GM15510 (cell line): ENCODE data around the gene NDUFAF7.

Experiments used
- POLR2A ChIP-seq: IDR thresholded peaks from 3 replicates; pipeline ENCODE4 v1.6.1; 2011; ENCODE audit warnings: borderline replicate concordance; ENCODE audit not compliant: insufficient read length; ENCODE audit errors: extremely low read depth

The NDUFAF7 gene

GRCh38 chr2:37231241-37232130, at the start of gene NDUFAF7, which contains the start of gene CEBPZ:
Gene NDUFAF7, plus strand, starts transcription at chr2:37231658. Its CDS starts 48 bp downstream, at chr2:37231706.
Gene CEBPZ, minus strand, starts transcription at chr2:37231596. Its CDS starts 29 bp downstream, at chr2:37231567.
- peak; percentile 87 for TF ChIP-seq POLR2A

GRCh38 chr2:37181726-37182684, 49.5 kb upstream of the NDUFAF7 start:
- TF ChIP-seq POLR2A = no peak

GRCh38 chr2:37188570-37188969, 42.9 kb upstream of the NDUFAF7 start, which contains the start of gene SULT6B1:
Gene SULT6B1, minus strand, starts transcription at chr2:37188670. Its CDS starts 30 bp downstream, at chr2:37188640.
- no peak for TF ChIP-seq POLR2A

- TF ChIP-seq POLR2A = no peak
Measured at GRCh38 chr2:37189452-37190153, 41.9 kb upstream of the NDUFAF7 start.

- no peak for TF ChIP-seq POLR2A
Measured at GRCh38 chr2:37190290-37190689, 41.2 kb upstream of the NDUFAF7 start.

- TF ChIP-seq POLR2A = no peak
Measured at GRCh38 chr2:37191253-37191652, 40.2 kb upstream of the NDUFAF7 start.

GRCh38 chr2:37191747-37192146, 39.7 kb upstream of the NDUFAF7 start:
- TF ChIP-seq POLR2A = no peak

DNA sequence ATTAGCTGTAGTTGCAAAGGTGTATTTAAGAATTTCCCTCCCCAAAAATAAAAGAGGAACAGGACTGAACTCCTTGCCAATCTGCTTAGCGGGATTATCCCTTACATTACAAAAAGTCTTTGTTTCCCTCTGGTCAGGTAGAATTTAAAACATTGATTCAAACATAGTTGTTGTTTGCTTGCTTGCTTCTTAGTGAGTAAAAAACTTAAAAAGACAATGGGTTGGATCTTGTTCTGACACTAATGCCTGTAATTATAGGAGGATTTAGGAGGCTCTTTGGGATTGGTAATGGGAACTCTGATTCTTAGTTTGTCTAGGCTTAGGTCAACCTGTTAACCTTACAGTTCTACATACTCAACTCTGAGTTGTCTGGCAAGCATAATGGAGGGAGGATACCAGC, 38.9 kb upstream of the NDUFAF7 start:
- no peak for TF ChIP-seq POLR2A

- TF ChIP-seq POLR2A = peak; percentile 85
Measured at GRCh38 chr2:37196320-37197195, 34.9 kb upstream of the NDUFAF7 start, which contains the start of gene CEBPZOS. Gene CEBPZOS, plus strand, starts transcription at chr2:37196496. Its CDS starts 3,209 bp downstream, at chr2:37199705.

DNA sequence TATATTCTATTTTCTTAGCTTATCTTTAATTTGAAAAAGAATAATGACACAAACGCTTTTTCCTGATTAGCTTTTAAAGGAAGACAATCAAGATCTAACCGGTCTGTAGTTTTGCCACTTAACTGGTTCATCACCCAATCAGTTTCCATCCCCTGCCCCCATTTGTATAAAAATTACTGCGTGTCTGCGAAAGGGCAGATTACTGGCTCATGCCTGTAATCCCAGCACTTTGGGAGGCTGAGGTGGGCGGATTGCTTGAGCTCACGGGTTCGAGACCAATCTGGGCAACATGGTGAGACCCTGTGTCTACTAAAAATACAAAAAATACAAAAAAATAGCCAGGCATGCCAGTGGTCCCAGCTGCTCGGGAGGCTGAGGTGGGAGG, 32.8 kb upstream of the NDUFAF7 start:
- no peak for TF ChIP-seq POLR2A

DNA sequence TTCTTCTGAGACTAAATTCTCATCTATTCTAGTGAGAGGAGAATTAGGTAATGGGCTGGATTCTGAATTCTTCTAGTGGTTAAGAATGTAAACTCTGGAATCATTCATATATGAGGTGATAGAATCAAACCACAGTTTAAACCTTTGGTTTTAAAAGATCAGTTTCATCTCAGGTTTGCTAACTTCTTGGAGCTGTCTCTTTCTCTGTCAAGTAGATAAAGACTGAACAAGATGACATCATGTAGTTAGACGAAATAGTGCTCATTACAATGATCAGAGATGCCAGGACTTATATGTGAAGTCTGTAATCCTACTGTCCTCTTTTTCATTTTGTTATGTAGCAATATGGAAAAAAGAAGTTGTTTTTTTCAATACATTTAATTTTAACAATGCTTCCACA, 30.2 kb upstream of the NDUFAF7 start:
- TF ChIP-seq POLR2A = no peak

DNA sequence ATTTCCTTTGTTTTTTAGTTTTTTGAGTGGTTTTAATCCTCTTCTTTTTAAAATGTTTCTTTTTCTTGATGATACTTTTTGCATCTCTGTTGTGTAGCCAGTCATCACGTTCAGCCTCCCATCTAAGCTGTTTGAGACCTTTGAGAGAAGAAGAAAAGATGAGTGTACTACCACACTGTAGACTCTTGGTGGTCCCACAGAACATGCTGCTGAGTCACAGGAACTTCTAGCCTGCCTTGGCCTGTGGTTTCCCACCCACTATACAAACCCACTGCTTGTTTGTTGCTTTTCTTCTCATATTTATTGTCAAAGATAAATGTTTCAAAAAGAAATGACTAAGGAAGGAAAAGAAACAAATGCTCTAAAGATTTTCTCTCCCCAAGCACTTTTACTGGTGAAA, 29.7 kb upstream of the NDUFAF7 start:
- no peak for TF ChIP-seq POLR2A

DNA sequence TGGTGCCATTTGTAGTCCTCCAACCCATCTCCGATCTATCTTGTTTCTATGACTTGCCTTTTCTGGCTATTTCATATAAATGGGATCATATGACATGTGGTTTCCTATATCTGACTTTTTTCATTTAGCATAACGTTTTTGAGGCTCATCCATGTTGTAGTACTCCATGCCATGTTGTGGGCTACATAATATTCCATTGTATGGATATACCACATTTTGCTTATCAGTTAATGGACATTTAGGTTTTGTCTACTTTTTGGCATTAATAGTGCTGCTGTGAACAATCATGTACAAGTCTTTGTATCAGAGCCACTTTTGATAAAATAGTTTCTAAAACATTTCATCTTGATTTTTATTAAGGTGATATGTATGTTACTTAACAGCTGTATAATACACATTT, 27.8 kb upstream of the NDUFAF7 start:
- no peak for TF ChIP-seq POLR2A
